Right lobe of liver (tissue), 4 donors: Measurements from ENCODE around the gene MARVELD2.
"Not testable (repeated sequence)": the region's sequence is repeated elsewhere in the genome, so short reads cannot be mapped to it uniquely, and the experiment has no call there.

Source experiments
- CTCF ChIP-seq, 4 donors: fragments of 200-600 bp in 3 of 4; fragments of 450-650 bp in 1 of 4; IDR thresholded peaks; one replicate each; pipeline versions ENCODE4 v1.5.1 to v1.8.0; 2016 to 2022; ENCODE audit warnings: antibody characterized with exemption in 4 of 4, mild to moderate bottlenecking in 2 of 4
- POLR2A ChIP-seq: fragments of 450-650 bp; IDR thresholded peaks from one replicate; pipeline ENCODE4 v1.6.1; 2017; ENCODE audit warnings: antibody characterized with exemption, mild to moderate bottlenecking
- donor health status: DM: no; HTN: no; CAD: no.
- donor health status: DM: no; HTN: no; CAD: no.
- donor health status: DM: no; HTN: yes; CAD: no.

DNA sequence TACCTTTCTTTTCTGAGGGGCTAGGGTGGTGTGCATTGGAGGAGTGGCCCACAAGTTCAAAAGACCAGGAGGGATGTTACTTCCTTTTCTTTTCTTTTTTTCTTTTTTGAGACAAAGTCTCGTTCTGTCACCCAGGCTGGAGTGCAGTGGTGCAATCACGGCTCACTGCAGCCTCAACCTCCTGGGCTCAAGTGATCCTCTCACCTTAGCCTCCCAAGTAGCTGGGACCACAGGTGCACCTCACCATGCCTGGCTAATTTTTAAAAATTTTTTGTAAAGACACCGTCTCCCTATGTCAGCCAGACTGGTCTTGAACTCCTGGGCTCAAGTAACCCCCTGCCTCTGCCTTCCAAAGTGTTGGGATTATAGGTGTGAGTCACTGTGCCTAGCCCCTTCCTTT, 38.6 kb downstream of the MARVELD2 start:
- TF ChIP-seq CTCF (IDR thresholded peaks at IDR 0.05); POLR2A: not testable (repeated sequence)
